ENCODE results near the gene BTBD17.

The BTBD17 gene

GRCh38 chr17:74387365-74388218, 25.9 kb upstream of the BTBD17 start:
- no peak for DNase-seq (ENCODE audit: low read depth)
- no peak for TF ChIP-seq CTCF (IDR thresholded peaks at IDR 0.05; ENCODE audit: control insufficient read depth, insufficient read depth, low read depth, low read length, missing control alignments)
- H3K4me3 ChIP-seq (ENCODE audit: control insufficient read depth, low read depth, low read length): no peak overlapping the region

GRCh38 chr17:74386386-74386785, 24.7 kb upstream of the BTBD17 start:
- no peak for TF ChIP-seq CTCF (IDR thresholded peaks at IDR 0.05; ENCODE audit: control insufficient read depth, insufficient read depth, low read depth, low read length, missing control alignments)
- no peak overlapping the region for H3K4me3 ChIP-seq (ENCODE audit: control insufficient read depth, low read depth, low read length)
- DNase-seq (ENCODE audit: low read depth): no peak

GRCh38 chr17:74385201-74385600, 23.5 kb upstream of the BTBD17 start:
- no peak for DNase-seq (ENCODE audit: low read depth)
- no peak overlapping the region for H3K4me3 ChIP-seq (ENCODE audit: control insufficient read depth, low read depth, low read length)
- no peak for TF ChIP-seq CTCF (IDR thresholded peaks at IDR 0.05; ENCODE audit: control insufficient read depth, insufficient read depth, low read depth, low read length, missing control alignments)

GRCh38 chr17:74383141-74383540, 21.5 kb upstream of the BTBD17 start:
- no peak for DNase-seq (ENCODE audit: low read depth)
- TF ChIP-seq CTCF (IDR thresholded peaks at IDR 0.05; ENCODE audit: control insufficient read depth, insufficient read depth, low read depth, low read length, missing control alignments): no peak

GRCh38 chr17:74380959-74381808, 19.5 kb upstream of the BTBD17 start:
- TF ChIP-seq CTCF (IDR thresholded peaks at IDR 0.05; ENCODE audit: control insufficient read depth, insufficient read depth, low read depth, low read length, missing control alignments): no peak
- H3K4me3 ChIP-seq (ENCODE audit: control insufficient read depth, low read depth, low read length): no peak overlapping the region
- DNase-seq (ENCODE audit: low read depth): no peak

More at GRCh38 chr17:74383141-74383540, 21.5 kb upstream of the BTBD17 start:
- H3K4me3 ChIP-seq (ENCODE audit: control insufficient read depth, low read depth, low read length): no peak overlapping the region

GRCh38 chr17:74380086-74380958, 18.7 kb upstream of the BTBD17 start:
- no peak for TF ChIP-seq CTCF (IDR thresholded peaks at IDR 0.05; ENCODE audit: control insufficient read depth, insufficient read depth, low read depth, low read length, missing control alignments)
- no peak overlapping the region for H3K4me3 ChIP-seq (ENCODE audit: control insufficient read depth, low read depth, low read length)
- no peak for DNase-seq (ENCODE audit: low read depth)

Measured in AG09309 (cell line).